NT2/D1 (cell line): ENCODE measurements around the gene CYP2W1.

Source experiments
- SUZ12 ChIP-seq: IDR thresholded peaks from 2 replicates; pipeline ENCODE4 v1.6.1; 2011; ENCODE audit not compliant: insufficient read length, insufficient read depth; ENCODE audit errors: extremely low read depth
- ZNF274 ChIP-seq: IDR thresholded peaks from 2 replicates; pipeline ENCODE4 v1.6.1; 2011; ENCODE audit warnings: mild to moderate bottlenecking, low read depth, low read length

GRCh38 chr7:992709-993607, 10.0 kb downstream of the CYP2W1 start:
- TF ChIP-seq ZNF274 (no peak), SUZ12 (no peak)
